HG02840 (cell line): ENCODE data around the gene C17orf67.
A peak's percentile ranks its signal among the peaks of the same experiment; 100 is the strongest.

ENCODE experiments used
- ATAC-seq: cut with Tn5 transposase; IDR thresholded peaks from one replicate; pipeline ENCODE4 v1.9.1; 2021; ENCODE audit warnings: mild to moderate bottlenecking, moderate library complexity, moderate number of reproducible peaks; ENCODE audit not compliant: unreplicated experiment, low FRiP score

Gene C17orf67

DNA sequence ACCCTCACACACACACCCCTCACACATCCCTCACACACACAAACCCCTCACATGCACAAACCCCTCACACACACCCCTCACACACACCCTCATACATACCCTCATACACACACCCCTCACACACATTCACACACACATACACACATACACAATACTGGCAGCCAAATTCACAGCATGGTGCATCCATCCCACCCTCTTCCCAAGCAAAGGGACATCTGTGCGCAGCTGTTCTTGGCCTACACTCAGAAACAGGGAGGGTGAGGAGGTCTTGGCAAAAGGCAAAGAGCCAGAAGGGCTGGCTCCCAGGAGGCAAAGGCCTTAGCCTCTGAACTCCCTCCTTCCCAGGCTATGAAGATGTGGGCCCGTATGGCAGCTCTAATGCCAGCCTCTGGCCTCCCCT is 23.4 kb downstream of the C17orf67 start:
- no peak for ATAC-seq

DNA sequence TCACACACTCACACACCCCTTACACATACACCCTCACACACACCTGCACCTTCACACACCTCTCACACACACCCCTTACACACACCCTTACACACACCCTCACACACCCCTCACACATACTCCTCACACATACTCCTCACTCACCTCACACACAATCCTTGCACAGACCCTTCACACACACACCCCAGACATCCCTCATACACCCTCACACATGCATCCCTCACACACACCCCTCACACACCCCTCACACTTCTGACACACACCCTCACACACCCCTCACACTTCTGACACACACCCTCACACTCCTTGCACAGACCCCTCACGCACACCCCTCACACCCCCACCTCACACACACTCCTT is 23.9 kb downstream of the C17orf67 start:
- no peak for ATAC-seq

GRCh38 chr17:56809106-56809819 is 24.5 kb downstream of the C17orf67 start:
- no peak for ATAC-seq

- ATAC-seq = no peak
Measured at GRCh38 chr17:56808503-56808902, 25.2 kb downstream of the C17orf67 start.

- no peak for ATAC-seq
Measured at GRCh38 chr17:56807723-56808122, 26.0 kb downstream of the C17orf67 start.

DNA sequence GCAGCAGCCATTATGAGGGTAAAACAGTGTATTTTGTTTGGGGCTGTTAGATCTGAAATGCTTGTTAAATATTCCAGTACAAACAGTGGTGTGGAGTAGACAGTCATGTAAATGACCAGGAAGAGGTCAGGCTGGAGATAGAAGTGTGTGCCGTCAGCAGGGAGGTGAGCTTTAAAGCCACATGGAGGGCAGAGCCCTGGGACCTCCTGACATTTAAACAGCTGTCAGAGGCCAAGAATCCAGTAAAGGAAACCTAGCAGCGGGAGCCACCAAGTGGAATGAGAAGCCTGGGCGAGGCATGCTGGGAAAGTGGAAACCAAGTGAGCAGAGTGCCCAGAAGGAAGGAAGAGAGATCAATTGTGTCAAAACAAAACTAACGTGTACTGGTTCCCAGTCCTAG is 26.8 kb downstream of the C17orf67 start:
- ATAC-seq = no peak

DNA sequence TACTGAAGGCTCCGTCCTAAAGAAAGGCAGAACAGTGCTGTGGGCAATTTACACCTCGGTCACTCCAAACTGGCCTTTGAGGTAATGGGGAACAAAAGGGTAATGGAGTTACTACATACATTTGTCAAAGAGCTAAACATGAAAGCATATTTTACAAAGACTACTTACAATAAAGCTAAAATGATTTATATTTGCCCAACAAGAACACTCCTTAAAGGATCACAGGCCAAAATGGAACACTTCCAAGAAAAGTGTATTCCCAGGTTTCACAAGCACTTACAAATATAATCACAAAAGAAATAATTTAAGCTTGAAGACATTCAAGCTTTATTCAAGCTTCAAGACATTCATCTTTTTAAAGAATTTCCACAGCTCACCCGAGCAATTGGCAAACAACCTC is 29.3 kb downstream of the C17orf67 start:
- ATAC-seq = no peak

DNA sequence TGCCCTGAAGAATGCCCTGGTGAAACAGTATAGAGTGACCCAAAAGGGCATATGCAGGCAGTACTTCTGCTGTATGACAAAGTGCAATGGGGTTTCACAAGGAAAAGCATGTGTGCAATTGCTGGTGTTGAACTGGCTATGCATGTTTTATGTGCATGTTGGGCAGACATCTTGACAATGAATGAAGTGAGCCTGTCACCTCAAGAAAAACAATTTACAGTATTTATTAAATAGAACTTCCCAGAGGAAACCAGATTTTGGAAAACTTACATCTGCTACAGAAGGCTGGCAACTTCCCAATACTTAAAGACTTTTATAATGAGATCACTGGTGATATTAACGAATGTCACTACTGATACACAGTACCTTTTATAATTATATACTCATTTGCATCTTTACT is 30.6 kb downstream of the C17orf67 start:
- ATAC-seq = no peak

- no peak for ATAC-seq
Measured at GRCh38 chr17:56801459-56802178, 32.1 kb downstream of the C17orf67 start.

DNA sequence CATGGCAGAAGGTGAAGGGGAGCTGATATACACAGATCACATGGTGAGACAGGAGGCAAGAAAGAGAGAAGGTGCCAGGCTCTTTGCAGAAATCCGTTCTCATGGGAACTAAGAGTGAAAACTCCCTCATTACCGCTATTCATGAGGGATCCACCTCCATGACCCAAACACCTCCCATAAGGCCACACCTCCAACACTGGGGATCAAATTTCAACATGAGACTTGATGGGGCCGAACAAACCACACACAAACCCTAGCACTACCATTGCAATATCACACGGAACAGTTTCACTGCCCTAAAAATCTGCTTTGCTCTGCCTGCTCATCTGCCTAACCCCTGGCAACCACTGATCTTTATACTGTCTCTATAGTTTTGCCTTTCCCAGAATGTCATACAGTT is 34.8 kb downstream of the C17orf67 start:
- no peak for ATAC-seq

DNA sequence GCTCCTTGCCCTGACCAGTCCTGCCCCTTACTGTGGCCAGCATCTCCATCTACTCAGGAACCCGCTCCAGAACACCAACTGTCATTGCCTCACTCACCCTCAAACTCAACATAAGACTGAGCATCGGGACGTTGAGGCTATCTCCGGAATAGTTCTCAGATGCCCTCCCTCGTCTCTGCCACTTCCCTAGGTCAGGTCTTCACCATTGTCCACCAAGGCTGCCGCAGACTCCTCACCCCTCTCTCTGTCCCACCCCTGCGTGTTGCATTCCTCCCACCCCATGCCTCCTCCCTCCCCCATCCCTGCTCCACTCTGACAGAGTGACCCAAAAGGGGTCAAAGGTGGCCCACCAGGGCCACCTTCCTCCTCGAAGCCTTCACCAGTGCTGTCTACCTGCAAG is 37.2 kb downstream of the C17orf67 start:
- no peak for ATAC-seq

- no peak for ATAC-seq
Measured at GRCh38 chr17:56795221-56795865, 38.4 kb downstream of the C17orf67 start.

DNA sequence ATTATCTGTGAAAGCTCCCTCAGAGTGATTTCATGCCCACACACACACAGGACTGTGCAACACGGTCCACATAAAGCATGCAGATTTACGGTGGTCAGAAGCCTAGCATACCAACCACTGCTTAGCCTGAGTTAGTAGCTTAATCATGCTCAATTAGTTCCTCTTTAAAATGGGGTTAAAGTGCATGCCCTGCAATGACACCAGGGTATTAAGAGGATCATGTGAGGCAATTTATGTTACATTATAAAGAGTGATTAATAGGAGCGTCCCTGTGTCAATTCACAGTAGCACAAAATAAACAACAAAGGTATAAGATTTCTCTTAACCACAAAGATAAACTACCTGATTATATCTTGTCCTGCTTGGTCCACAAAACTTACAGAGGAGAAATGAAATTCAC is 39.8 kb downstream of the C17orf67 start:
- no peak for ATAC-seq

GRCh38 chr17:56793531-56793930 is 40.2 kb downstream of the C17orf67 start:
- ATAC-seq = no peak

DNA sequence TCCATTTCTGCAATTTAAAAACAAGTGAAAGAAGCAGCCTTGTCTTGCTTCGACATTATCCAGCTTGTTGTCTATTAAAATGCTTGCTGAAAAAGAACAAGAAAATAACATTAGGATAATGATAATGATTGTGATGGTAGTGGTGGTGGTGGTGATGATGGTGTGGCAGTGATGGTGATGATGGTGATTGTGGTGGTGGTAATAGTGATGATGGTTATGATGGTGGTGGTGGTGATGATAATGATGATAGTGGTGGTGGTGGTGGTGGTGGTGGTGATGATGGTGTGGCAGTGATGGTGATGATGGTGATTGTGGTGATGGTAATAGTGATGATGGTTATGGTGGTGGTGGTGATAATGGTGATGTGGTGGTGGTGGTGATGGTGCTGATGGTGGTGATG is 41.5 kb downstream of the C17orf67 start:
- ATAC-seq = no peak

DNA sequence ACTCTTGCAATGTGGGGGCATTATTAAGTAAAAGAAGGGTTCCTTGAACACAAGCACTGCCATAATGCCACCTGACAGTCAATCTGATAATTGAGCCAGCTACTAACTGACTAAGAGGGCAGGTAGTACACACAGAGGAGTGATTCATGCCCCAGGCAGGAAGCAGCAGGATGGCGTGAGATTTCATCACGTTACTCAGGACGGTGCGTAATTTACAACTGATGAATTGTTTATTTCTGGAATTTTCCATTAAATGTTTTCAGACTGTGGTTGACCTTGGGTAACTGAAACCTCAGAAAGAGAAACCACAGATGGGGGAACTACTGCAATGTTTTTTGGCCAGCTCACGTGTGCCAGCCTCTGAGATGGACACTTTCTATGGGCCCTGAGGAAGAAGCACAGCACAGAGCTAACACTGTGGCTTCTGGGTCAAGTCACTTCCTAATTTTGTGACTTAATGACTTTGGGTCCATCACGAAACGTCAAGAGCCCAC is 46.7 kb downstream of the C17orf67 start:
- peak; percentile 82 for ATAC-seq

GRCh38 chr17:56785997-56786680 is 47.6 kb downstream of the C17orf67 start:
- no peak for ATAC-seq

DNA sequence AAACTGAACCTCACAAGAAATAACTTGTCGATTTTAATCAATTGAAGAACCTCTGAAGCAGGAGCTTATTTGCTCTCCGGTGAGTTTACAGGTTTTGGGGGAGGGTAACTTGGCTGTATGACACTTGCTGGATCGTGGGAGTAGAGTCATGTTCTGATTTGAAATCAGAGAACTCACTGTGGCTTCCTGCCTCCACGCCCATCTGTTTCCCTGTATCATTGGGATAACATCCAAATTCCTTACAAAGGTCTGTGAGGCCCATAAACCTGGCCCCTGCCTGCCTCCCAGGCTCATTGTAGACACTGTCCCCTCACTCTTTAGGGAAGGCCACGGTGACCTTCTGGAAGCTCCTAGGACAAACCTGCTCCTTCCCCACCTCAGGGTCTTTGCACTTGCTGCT is 48.3 kb downstream of the C17orf67 start:
- ATAC-seq = no peak

- no peak for ATAC-seq
Measured at GRCh38 chr17:56782338-56782737, 51.4 kb downstream of the C17orf67 start.

- ATAC-seq = no peak
Measured at GRCh38 chr17:56781906-56782305, 51.8 kb downstream of the C17orf67 start.
